ENCODE data around the gene RNF217.

RNF217 gene

DNA sequence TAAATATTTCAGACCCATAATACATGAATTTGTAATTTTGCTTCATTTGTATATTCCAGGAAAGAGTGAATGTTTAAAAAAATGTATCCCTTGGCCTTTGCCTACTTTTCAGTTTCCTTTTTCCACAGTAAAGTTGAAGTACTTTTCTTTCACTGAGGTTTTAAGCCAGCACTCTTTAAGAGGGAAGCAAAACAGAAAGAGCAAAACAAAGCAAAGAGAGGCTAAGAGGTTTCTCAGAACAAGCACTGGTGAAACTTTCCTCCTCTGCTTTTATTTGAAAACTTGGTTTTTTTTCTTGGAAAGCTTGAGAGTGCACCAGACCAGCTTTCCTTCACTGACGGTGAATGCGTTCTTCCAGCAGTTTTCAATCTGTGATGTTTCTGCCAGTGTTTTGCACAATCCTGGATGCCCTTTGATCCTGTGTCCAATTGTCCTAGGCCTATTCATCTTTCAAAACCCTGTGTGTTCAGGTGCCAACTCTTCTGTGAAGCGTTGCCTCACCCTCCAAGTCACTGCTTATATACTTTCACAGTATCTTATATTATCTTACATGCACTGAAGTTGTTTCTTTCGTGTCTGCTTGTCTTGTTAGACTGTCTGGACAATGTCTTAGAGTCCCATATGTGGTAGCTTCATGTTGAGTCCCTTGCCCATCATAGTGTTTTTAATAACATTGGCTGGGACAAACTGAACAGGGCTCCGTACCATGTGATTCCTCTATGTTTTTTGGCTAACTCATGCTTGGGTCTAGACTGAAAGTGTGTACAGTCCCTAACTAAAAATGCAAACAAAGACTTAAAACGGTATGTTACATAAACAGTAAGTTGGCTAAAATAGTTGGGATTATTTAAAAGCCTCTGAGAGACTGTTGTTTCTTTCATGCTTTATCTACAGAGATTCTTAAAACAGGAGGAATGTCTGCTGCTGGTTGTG is 1.9 kb downstream of the RNF217 start:
- DNase-seq, result peak; percentile 32

DNA sequence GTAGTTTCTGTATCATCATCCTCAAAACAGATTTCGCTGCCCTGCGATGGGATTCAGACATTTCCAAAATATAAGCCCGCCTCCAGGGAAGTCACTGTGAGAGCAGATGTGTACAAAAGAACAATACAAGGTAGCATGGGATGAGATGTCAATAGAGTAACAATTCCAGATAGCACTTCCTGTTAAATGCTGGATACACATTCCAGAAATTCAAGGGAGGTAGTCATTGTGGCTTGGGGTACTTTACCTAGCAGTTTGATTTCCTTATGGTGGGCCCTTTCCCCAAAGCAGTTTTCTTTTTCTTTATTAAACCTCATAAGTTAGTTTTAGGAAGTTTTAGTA is 2.5 kb downstream of the RNF217 start:
- no peak for DNase-seq

DNA sequence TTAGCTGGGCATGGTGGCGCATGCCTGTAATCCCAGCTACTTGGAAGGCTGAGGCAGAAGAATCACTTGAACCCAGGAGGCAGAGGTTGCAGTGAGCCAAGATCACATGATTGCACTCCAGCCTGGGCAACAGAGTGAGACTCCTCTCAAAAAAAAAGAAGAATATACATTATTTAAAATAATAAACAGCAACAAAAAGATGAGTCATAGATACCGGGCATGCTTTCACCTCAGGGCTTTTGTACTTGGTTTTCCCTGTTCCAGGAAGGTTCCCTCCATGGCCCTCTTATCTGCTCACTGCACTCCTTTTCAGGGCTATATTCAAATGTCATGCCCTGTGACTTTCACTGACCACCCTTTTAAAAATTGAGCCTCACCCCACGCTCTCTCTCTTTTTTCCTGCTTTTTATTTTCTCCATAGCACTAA is 3.2 kb downstream of the RNF217 start:
- DNase-seq, result peak; percentile 67

DNA sequence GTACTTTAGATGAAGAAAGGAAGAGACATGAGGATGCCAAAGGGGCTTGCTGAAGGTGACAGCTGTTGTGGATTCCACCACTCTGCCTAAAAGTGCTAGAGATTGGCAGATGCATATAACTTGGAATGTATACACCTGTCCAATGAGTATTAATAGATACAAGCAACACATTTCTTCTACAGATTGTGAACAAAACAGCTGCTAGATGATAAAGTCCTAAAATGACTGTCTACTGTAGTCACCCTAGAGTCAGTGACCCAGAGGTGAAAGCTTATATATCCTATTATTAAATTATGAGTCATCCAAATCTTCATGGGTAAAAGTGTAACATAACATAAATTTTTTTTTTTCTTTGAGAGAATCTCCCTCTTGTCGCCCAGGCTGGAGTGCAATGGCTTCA is 5.2 kb downstream of the RNF217 start:
- DNase-seq, result no peak

DNA sequence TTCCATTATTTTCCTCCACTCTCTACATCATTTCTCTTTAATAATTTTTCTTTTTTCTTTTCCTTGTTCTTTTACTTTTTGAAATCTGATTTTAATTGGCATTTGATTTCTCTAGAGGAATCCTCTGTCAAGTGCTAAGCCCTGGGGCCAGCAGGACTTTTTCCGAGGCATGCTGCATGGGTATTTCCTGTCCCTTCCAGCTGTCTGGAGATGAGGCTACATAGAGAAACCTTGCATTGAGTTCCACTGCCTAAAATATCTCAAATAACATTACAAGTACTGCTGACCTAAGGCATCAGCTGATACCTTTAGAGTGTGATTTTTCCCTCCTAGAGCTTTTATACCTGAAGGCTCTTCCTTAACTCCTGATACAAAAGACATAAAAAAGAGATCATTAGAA is 6.2 kb downstream of the RNF217 start:
- DNase-seq, result no peak

DNA sequence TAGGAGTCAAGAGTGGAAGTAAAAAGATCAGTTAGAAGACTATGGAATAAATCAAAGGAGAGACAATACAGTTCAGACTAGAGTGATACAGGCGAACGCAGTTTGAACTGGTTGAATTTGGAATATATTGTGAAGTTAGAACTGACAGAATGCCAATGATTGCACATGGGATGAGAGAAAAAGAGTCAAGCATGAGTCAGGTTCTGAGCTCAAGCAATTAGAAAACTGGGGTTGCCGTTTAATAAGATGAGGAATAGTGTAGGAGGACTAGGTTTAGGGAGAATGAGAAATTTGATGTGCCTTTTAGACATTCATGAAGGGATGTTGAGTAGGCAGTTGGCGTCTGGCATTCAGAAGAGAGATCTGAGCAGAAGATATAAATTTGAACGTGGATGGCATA is 8.0 kb downstream of the RNF217 start:
- no peak for DNase-seq

DNA sequence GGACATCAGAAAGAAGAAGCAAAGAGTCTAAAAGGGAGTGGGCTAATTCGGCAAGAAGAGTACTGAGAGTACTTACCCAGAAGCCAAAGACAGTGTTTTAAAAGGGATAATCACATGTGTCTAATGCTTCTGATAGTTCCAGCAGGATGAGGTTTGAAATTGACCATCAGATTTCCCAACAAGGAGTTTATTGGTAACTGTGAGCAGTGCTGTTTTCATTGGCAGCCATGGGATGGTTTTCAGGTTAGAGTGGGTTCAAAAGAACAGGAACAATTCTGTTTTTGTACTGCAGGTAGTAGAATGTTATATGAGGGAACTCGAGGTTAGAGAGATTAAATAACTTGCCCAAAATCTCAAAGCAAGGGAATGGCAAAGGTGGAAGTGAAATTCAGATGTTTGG is 8.5 kb downstream of the RNF217 start:
- no peak for DNase-seq

DNA sequence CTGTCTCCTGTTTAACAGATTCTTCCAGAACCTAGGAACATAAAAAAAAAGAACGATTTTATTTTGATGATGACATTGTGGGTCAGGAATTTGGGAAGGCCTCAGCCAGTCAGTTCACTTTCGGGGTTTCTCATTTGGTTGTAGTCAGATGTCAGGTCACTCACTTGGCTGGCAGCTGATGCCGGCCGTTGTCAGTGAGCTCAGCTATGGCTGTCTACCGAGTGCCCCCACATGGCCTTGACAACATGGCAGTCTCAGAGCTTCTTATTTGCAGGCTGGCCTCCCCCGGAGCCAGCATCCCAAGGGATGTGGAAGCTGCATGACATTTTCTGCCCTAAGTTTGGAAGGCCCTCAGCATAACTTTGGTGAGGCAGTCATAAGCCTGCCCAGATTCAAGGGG is 11.5 kb downstream of the RNF217 start:
- no peak for DNase-seq

DNA sequence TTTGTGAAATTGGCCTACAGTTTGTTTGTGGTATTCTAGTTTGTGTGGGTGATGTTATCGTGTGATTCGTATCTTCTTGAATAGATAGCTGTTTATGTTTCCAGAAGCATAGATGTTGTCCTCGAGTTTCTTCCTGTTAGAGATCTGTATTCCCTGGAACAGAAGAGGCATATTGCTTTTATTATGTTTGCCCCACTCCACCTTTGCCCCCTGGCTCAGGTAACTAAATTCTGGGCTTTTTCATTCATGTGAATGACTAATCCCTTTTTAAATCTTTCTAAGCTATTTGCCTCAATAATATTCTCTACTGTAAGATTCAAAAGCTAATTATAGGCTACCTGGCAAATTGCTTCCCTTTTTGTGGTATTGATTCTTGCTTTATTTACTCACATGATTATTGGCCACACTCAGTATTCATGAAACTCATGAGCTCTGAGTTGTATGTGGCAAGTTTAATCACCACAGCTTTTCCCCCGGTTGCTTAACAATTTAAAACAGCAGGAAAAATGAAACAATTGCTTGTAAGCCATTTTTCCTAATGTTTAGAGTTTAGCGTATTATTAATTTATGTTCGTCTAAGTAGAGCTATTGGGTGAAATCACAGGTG is 12.6 kb downstream of the RNF217 start:
- no peak for DNase-seq

DNA sequence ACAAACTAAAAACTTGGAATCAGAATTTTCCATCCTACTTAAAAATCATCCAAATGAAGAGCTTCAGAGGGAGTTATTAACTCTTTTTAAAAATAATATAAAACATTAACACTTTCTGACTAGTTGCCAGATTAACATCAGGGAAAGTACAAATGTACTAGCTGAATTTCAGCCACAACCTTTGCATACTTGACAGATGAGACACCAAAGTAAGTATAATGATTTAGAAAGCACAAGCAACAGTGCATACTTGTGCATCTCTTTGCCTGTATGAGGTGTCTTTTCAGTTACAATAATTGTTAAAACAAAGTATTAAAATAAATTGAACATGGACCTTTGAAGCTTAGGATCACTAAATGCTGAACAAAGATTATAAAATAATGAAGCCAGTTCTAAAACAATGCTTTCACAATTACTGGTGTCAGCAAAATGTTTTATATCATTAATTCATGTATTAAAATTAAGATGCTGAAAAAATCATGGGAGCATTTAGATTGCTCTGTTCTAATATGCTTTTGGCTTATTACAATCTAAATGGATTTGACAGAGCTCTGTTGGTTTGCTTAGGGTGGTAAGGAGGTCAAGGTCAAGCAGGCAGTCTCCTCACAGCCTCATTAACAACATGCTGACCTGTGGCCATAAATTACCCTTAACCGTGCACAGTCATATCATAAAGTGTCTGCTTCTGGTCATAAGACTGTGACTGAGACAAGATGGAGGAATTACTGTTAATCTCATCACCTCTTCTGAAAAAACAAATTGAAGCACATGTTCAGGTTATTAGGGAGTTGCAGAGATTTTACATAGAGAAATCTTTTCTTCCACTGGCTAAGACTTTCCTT is 15.1 kb downstream of the RNF217 start:
- DNase-seq, result no peak

DNA sequence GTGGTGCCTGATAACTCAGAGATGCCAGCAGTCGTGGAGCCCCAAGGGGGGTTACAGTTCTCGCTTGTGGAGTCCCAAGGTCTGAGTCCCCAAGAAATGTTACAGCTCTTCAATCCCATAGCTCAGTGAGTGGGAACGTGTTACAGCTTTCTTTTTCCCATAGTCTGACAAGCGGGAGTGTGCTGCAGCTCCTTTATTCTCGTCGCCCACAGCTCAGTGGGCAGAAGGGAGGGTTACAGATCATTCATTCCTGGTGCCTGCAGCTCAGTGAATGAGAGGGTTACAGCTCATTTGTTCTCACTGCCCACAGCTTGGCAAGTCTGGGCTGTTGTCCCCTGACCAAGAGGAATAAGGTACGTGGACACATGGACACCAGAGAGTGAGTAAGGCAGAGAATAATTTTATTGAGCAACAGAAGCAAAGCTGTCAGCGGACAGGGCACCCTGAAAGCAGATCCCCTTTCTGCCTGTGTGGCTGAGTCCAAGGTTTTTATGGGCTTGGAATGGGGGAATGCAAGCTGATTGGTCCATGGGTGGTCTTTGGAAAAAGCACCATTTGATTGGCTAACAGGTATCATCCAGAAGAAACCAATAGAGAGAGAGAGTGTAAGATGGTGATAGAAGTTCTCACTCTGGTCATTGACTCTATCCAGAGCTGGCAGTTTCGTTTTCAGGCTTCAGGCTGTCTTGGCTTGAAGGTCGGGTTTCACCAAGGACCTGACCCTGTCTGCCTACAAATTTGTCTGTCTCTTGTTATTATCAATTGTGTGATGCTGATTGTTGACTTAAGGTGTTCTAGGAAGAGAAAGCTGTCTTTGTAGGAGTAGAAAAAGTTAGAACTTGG is 16.4 kb downstream of the RNF217 start:
- no peak for DNase-seq

DNA sequence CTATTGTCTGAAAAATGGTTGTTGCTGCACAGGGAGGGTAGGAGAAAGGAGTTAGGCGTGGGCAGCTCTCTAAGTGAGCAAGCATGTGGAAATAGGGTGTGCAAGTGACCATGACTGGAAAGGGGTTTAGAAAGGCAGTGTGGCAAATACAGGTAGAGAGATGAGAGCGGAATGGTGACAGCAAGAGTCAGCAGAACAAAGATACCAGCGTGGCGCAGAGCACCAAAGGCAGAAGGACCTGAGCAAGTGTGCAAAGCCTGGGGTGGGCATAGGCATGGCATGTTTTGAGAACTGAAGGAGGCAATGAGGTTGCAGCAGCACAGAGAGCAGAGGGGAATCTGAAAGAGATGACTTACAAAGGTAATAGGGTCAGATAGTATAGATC is 17.0 kb downstream of the RNF217 start:
- no peak for DNase-seq

DNA sequence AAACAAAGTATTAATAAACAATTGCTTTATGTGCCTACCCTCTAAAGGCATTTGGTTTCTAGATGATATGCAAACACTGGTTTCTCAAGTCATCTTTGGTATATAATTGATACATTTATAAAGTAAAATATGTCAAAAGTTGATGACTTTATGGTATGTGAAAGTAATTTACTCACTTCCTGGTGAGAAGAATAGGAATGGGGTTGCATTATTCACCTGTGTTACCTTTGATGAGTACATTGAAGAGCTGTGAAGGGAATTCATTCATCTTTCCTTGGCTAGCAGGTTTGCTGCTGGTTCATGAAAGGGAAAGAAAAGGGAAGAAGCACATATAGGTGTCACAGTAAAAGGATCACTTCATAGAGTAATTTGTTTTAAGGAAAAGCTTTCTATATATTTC is 20.4 kb downstream of the RNF217 start:
- DNase-seq, result no peak

DNA sequence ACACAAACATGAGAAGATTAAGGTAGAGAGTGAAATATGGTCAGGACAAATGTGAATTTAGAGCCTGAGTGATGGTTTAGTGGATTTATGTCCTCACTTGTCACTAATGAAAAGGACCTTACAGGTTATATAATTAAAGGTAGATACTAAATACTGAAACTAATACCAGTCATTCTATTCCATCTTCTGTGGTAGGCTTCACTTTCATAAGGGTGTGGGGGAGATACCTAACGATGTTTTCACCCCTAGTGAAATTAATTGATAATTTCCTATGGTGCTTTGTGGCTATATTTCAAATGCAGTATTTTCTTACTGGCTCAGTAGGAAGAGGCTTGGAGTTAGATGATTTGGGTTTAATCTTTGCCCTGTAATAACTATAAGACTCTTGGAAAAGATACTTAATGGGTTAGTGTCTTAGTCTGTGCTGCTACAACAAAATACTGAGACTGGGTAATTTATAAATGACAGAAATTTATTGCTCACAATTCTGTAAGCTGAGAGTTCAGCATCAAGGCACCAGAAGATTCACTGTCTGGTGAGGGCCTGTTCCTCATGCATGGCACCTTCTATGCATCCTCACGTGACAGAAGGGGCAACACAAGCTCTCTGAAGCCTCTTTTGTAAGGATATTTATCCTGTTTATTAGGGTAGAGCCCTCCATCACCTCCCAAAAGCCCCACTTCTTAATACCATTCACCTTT is 21.3 kb downstream of the RNF217 start:
- DNase-seq, result no peak

DNA sequence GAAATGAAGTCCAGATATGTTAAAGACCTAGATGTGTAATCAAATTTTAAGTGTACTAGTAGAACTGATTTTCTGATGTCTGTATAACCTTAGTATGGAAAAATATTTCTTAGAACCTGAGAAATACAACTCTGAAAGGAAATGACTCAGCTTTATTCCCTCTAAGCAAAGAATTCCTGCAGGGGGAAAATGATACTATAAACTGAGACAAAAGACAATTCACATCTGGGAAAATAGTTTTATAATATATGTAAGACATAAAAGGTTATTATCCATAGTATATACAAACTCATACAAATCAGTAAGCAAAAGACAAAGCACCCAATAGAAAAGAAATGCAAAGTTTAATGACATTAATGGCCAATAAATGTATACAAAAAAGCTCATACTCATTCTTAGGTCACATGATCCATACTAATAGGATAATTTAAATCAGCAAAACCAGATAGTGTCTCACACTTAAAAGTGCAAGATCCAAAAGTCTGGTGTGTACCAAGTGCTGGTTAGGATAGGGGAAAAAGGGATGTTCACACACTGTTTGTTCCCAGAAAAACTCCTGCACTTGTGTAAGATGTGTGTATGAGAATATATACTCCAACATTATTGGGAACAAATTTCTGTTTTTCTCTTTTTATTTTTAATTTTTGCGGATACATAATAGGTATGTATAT is 22.6 kb downstream of the RNF217 start:
- no peak for DNase-seq

DNA sequence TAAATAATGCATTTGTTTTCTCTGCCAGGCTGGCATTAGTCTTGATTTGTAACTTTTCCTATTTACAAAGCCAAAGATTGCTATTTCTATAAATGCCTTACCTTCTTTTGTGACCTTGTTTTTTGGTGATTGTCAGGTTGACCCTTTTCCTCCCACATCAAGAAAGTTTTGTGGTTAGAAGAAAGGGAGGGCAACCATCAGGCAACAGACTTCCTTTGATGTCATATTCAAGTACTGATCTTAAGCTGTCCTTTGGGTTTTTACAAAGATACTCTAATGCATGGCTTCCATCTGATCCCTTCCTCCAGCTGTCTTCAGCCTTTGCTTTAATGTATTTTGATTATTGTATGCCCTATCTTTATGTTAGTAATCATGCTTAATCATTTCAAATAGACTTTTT is 23.9 kb downstream of the RNF217 start:
- no peak for DNase-seq

DNA sequence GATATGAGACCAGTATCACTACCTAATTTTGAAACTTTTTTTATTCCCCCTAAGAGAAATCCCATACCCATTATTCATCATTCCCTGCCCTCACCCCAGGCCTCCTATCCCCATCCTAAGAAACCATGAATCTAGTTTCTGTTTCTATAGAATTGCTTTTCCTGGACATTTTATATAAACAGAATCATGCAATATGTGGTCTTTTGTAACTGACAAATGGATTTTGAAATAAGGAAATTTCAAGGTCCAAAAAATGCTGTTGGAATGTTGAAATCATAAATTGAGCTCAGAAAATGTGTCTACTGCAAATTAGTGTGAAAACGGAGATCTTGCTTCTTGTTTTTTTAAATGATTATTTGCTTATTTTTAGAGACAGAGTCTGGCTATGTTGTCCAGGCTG is 25.1 kb downstream of the RNF217 start:
- no peak for DNase-seq

DNA sequence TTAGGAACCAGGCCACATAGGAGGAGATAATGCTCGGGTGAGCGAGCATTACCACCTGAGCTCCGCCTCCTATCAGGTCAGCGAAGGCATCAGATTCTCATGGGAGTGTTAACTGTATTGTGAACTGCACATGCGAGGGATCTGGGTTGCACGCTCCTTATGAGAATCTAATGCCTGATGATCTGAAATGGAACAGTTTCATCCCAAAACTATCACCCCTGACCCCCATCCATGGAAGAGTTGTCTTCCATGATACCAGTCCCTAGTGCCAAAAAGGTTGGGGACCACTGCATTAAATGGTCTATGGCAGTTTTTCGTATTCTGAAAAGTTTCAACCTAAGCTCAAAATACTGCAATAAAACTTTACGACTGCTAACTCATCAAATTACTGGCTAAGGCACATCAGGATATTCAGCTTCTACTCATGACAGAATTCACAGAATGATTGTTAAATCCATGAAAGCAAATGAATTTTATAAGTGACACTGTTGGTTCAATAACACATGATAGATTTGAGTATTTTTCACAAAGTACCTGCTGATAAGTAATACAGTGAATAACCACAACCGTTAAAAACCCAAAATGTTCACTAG is 25.9 kb downstream of the RNF217 start:
- DNase-seq, result no peak

DNA sequence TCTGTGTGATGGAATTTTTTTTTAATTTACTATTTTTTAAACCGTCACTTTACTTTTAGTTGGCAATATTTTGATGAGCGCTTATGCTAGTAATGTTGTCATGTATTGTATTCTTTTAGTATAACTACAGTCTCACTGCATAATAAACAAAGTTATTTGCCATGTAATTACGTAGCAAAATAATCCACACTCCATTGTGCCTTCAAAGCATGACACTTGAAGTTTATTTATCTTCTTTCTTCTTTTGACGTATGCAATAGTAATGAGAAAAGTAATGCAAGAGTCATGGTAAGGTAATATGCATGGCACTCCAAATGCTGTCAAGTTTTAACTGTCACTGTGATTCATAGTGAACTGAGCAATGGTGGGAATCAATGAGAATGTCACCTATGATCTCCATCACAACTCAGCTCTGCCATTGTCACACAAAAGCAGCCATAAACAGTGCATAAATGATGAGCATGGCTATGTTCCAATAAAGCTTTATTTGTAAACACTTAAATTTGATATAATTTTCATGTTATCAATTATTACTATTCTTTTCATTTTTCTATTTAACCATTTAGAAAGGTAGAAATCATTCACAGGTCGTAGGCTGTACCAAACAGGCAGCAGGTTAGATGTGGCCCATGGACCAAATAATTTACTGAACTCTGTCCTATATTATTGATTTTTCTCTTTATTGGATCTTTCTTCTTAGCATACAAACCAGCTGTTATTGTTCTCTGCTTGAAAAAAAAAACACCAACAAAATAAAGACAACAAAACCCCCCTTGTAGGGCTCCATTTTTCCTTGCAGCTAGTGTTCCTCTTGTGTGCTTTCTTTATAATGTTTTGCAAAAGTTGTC is 27.1 kb downstream of the RNF217 start:
- DNase-seq, result no peak

DNA sequence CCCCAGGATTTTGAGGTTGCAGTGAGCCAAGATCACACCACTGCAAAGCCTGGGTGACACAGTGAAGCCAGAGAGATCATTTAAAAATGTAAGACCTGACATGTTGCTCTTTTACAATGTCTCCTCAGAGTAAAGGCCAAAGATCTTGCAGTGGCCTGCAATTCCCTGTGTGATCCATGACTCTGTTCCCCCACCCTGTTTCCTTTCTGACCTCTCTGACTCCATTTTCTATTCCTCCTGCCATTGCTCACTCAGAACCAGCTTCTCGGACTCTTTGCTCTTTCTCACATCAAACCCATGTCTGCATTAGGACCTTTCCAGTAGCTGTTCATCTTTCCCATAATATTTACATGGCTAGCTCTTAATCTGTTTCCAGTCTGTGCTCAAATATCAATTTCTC is 28.8 kb downstream of the RNF217 start:
- no peak for DNase-seq
